SU-DHL-6 (cell line): ENCODE measurements around the gene MKRN1.

ENCODE experiments used
- H2AFZ ChIP-seq: fragments of 200-600 bp; sonication (generic); 2 replicates; pipeline ENCODE4 v1.6.1; 2014; ENCODE audit warnings: low read depth, mild to moderate bottlenecking, moderate library complexity, mixed read lengths, antibody characterized with exemption, low read length; ENCODE audit not compliant: severe bottlenecking
- H3F3A ChIP-seq: fragments of 200-600 bp; shearing (Covaris generic); 2 replicates; pipeline ENCODE4 v1.6.0; 2016; ENCODE audit warnings: antibody characterized with exemption, mild to moderate bottlenecking; ENCODE audit not compliant: insufficient read depth
- H3K27ac ChIP-seq: fragments of 200-600 bp; sonication (generic); 2 replicates; pipeline ENCODE4 v1.5.1; 2016; ENCODE audit warnings: low read depth, mild to moderate bottlenecking, low read length, moderate library complexity, mixed read lengths
- H3K27me3 ChIP-seq: fragments of 200-600 bp; sonication (generic), shearing (Covaris generic); 2 replicates; pipeline ENCODE4 v1.6.0; 2014; ENCODE audit warnings: mild to moderate bottlenecking, low read length
- H3K36me3 ChIP-seq: fragments of 200-600 bp; sonication (generic); 2 replicates; pipeline ENCODE4 v1.6.1; 2014; ENCODE audit warnings: mild to moderate bottlenecking, low read length, mixed read lengths
- H3K4me2 ChIP-seq: fragments of 300-600, 200-600 bp; shearing (Covaris generic), sonication (generic); 2 replicates; pipeline ENCODE4 v1.6.0; 2014; ENCODE audit warnings: low read length, low read depth, mild to moderate bottlenecking; ENCODE audit not compliant: poor library complexity, severe bottlenecking
- H3K4me3 ChIP-seq: fragments of 200-600 bp; sonication (generic); 2 replicates; pipeline ENCODE4 v1.5.1; 2014; ENCODE audit warnings: antibody characterized with exemption, low read length, mild to moderate bottlenecking, mixed read lengths; ENCODE audit not compliant: insufficient read depth, poor library complexity, severe bottlenecking
- H3K79me2 ChIP-seq: fragments of 200-600 bp; sonication (generic); 2 replicates; pipeline ENCODE4 v1.6.1; 2014; ENCODE audit warnings: mild to moderate bottlenecking, low read length, moderate library complexity; ENCODE audit not compliant: insufficient read depth
- H3K9ac ChIP-seq: fragments of 200-600 bp; sonication (generic); 2 replicates; pipeline ENCODE4 v1.7.0; 2014; ENCODE audit warnings: mild to moderate bottlenecking, low read length
- H3K9me2 ChIP-seq: fragments of 200-600 bp; sonication (generic); replicated peaks from 2 replicates; pipeline ENCODE4 v1.6.1; 2014; ENCODE audit warnings: low read length; ENCODE audit not compliant: insufficient read depth
- H3K9me3 ChIP-seq: fragments of 200-600 bp; sonication (generic); 2 replicates; pipeline ENCODE4 v1.6.1; 2014; ENCODE audit warnings: low read length, mixed read lengths; ENCODE audit not compliant: insufficient read depth
- H4K20me1 ChIP-seq: fragments of 200-600 bp; sonication (generic); 2 replicates; pipeline ENCODE4 v1.6.1; 2014; ENCODE audit warnings: low read depth, mild to moderate bottlenecking, antibody characterized with exemption, low read length, moderate library complexity, mixed read lengths
- EZH2phosphoT487 ChIP-seq: fragments of 200-600 bp; sonication (generic), shearing (Covaris generic); conservative IDR thresholded peaks from 2 replicates; pipeline ENCODE4 v1.6.1; 2018; ENCODE audit warnings: mild to moderate bottlenecking, antibody characterized with exemption, low read length, moderate library complexity, mixed read lengths
- TF ChIP-seq, protein P1 (sequence below): fragments of 200-600 bp; sonication (generic); IDR thresholded peaks from one replicate; pipeline ENCODE4 v1.5.1; 2017; ENCODE audit warnings: antibody characterized with exemption, mild to moderate bottlenecking, low read length, moderate library complexity; ENCODE audit not compliant: insufficient read depth, poor library complexity, severe bottlenecking

The MKRN1 gene

DNA sequence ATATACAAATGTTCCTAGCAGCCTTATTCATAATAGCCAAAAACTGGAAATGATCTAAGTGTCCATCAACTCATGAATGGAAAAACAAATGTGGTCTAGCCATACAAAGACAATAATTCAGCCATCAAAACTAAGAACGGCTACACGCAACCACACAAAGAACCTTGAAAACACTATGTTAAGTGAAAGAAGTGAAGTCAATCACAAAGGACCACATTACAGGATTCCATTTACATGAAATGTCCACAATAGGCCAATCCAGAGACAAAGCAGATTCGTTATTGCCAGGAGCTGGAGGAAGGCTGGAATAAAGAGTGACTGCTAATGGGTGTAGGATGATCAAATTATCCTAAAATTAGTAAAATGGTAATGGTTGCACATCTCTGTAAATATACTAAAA is 21.1 kb downstream of the MKRN1 start:
- no peak overlapping the region for H3K9ac ChIP-seq
- H3K27ac ChIP-seq: no peak overlapping the region
- no peaks in the 10 kb centered on the region; the same call in 1 of the 2 replicates for H3K79me2 ChIP-seq
- H3K4me2 ChIP-seq: no peak overlapping the region
- 0 out of 2 replicates have a peak, but pooled peaks cover 9% of the 10 kb centered on the region for H3K36me3 ChIP-seq
- no peak overlapping the region for H2AFZ ChIP-seq
- H3K27me3 ChIP-seq: no peaks in the 10 kb centered on the region
- H3K4me3 ChIP-seq: no peak overlapping the region
- TF ChIP-seq EZH2phosphoT487: no peak
- TF ChIP-seq, protein P1, sequence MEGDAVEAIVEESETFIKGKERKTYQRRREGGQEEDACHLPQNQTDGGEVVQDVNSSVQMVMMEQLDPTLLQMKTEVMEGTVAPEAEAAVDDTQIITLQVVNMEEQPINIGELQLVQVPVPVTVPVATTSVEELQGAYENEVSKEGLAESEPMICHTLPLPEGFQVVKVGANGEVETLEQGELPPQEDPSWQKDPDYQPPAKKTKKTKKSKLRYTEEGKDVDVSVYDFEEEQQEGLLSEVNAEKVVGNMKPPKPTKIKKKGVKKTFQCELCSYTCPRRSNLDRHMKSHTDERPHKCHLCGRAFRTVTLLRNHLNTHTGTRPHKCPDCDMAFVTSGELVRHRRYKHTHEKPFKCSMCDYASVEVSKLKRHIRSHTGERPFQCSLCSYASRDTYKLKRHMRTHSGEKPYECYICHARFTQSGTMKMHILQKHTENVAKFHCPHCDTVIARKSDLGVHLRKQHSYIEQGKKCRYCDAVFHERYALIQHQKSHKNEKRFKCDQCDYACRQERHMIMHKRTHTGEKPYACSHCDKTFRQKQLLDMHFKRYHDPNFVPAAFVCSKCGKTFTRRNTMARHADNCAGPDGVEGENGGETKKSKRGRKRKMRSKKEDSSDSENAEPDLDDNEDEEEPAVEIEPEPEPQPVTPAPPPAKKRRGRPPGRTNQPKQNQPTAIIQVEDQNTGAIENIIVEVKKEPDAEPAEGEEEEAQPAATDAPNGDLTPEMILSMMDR: no peak
- H3K9me2 ChIP-seq: no peaks in the 10 kb centered on the region
- no peaks in the 10 kb centered on the region for H3K9me3 ChIP-seq
- no peaks in the 10 kb centered on the region for H3F3A ChIP-seq
- H4K20me1 ChIP-seq: no peaks in the 10 kb centered on the region

DNA sequence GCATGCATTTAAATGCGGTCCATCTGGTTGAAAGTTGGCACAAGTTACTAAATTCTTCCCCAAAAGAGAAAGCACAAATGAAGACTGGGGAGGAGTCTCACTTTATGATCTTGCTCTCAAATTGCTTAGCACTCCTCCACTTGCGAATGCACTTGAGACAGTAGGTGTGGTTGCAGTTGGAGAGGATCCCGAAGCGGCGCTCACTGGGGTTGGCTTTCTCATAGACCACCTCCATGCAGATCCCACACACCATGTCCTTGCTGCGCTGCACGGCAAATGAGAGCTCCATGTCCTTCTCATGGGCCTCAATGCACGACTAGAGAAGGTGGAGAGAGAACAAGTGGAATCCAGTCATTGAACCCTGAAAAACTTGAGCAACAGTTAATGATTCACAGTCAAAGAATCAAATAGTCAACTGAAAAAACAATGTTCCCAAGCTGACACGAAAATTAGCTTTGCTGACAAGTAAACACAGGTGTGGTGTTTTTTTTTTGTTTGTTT is 22.7 kb downstream of the MKRN1 start:
- Histone ChIP-seq H3K9me2 (no peaks in the 10 kb centered on the region), H2AFZ (no peak overlapping the region), H3F3A (no peaks in the 10 kb centered on the region), H3K4me2 (no peak overlapping the region), H3K36me3 (0 out of 2 replicates have a peak, but pooled peaks cover 9% of the 10 kb centered on the region), H4K20me1 (no peaks in the 10 kb centered on the region), H3K4me3 (no peak overlapping the region), H3K9ac (no peak overlapping the region), H3K79me2 (no peaks in the 10 kb centered on the region; the same call in 1 of the 2 replicates), H3K27me3 (no peaks in the 10 kb centered on the region), H3K9me3 (no peaks in the 10 kb centered on the region), H3K27ac (no peak overlapping the region)
- TF ChIP-seq, protein P1: no peak
- no peak for TF ChIP-seq EZH2phosphoT487

DNA sequence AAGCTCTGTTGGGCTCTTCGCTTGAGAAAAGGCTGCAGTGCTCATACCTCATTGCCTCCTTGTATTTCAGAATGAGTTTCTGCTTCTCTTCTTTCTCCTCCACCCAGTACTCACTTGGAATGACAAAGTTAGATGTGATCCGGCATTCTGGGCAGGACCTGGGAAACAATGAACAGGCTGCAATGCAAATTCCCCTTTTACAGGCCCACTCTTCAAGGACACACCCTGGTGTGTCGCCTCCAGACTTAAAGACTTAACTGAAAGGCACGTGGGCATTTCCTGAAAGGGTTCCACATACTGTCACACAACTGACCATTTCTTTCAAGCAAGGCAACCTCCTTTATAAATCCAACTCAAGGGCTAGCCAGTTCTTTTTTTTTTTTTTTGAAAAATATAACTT is 23.6 kb downstream of the MKRN1 start:
- TF ChIP-seq EZH2phosphoT487: no peak
- TF ChIP-seq, protein P1: no peak

More for the DNA sequence above, 23.6 kb downstream of the MKRN1 start:
- 0 out of 2 replicates have a peak, but pooled peaks cover 9% of the 10 kb centered on the region for H3K36me3 ChIP-seq
- H3K79me2 ChIP-seq: no peaks in the 10 kb centered on the region; the same call in 1 of the 2 replicates
- H3K9me3 ChIP-seq: no peaks in the 10 kb centered on the region
- no peak overlapping the region for H3K9ac ChIP-seq
- H4K20me1 ChIP-seq: no peaks in the 10 kb centered on the region
- no peaks in the 10 kb centered on the region for H3K27me3 ChIP-seq
- H3K9me2 ChIP-seq: no peaks in the 10 kb centered on the region
- no peak overlapping the region for H3K4me3 ChIP-seq
- no peak overlapping the region for H2AFZ ChIP-seq
- H3K4me2 ChIP-seq: no peak overlapping the region
- no peak overlapping the region for H3K27ac ChIP-seq
- H3F3A ChIP-seq: no peaks in the 10 kb centered on the region
